ENCODE data around the gene LEAP2.

DNA sequence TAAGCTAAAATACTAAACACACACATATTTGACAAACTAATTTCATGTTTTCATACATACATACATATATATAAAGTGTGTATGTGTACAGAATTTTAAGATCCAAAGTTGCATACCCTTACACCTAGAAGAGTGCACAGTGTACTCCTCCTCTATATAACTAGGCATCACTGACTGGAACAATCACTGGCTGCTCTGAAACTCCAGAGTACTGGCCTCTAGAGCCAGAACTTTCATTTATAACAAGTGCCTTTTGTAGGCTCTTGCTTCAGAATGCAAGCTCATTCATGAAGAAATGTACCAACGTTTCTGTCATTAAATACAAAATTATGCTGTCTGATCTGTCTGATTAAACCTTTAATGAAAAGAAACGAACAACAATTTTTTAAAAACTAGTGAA lies 4.0 kb downstream of the LEAP2 start:
- TF ChIP-seq, protein P1, sequence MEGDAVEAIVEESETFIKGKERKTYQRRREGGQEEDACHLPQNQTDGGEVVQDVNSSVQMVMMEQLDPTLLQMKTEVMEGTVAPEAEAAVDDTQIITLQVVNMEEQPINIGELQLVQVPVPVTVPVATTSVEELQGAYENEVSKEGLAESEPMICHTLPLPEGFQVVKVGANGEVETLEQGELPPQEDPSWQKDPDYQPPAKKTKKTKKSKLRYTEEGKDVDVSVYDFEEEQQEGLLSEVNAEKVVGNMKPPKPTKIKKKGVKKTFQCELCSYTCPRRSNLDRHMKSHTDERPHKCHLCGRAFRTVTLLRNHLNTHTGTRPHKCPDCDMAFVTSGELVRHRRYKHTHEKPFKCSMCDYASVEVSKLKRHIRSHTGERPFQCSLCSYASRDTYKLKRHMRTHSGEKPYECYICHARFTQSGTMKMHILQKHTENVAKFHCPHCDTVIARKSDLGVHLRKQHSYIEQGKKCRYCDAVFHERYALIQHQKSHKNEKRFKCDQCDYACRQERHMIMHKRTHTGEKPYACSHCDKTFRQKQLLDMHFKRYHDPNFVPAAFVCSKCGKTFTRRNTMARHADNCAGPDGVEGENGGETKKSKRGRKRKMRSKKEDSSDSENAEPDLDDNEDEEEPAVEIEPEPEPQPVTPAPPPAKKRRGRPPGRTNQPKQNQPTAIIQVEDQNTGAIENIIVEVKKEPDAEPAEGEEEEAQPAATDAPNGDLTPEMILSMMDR (conservative IDR thresholded peaks at IDR 0.05 in 1 of 2, IDR thresholded peaks at IDR 0.05 in 1 of 2; ENCODE audit: low read depth in 1 of 2, low read length in 2 of 2), result no peak
- no peak for TF ChIP-seq EZH2 (IDR thresholded peaks at IDR 0.05; ENCODE audit: low read length, missing control alignments)
